Natural killer cell (primary cell): ENCODE measurements around the gene C1QB. TPM values are rescaled to one million over a fixed set of nuclear protein-coding genes. Genes with fewer than 3 reads are reported as not detected.
"Not testable (repeated sequence)": the region's sequence is repeated elsewhere in the genome, so short reads cannot be mapped to it uniquely, and the experiment has no call there.

ENCODE experiments used
- ATAC-seq, 3 donors: fragments of 150-1000 bp in 2 of 3; fragments of 200-7000 bp in 1 of 3; cut with Tn5 transposase; 1 replicate in 1 of 3; 2 replicates in 2 of 3; pipeline ENCODE4 v1.10.0; 2021; ENCODE audit warnings: mild to moderate bottlenecking in 2 of 3, moderate library complexity in 2 of 3
- DNase-seq, 2 donors: peaks; one replicate each; pipeline versions ENCODE4 v3.0.0 to v3.0.0-alpha.2; 2013 to 2021; ENCODE audit warnings: mixed read lengths in 1 of 2
- H3K27ac ChIP-seq: one replicate; pipeline ENCODE4 v1.5.1; 2013; ENCODE audit warnings: mild to moderate bottlenecking, low read length
- H3K27me3 ChIP-seq: one replicate; pipeline ENCODE4 v1.6.1; 2013; ENCODE audit warnings: low read length; ENCODE audit not compliant: control insufficient read depth, insufficient read depth
- H3K36me3 ChIP-seq: one replicate; pipeline ENCODE4 v1.6.1; 2013; ENCODE audit warnings: low read length; ENCODE audit not compliant: control insufficient read depth, insufficient read depth
- H3K4me1 ChIP-seq: one replicate; pipeline ENCODE4 v1.6.1; 2013; ENCODE audit warnings: low read length; ENCODE audit not compliant: control insufficient read depth, insufficient read depth
- H3K4me3 ChIP-seq: one replicate; pipeline ENCODE4 v1.5.1; 2013; ENCODE audit warnings: low read length
- H3K9me3 ChIP-seq: one replicate; pipeline ENCODE4 v1.6.1; 2013; ENCODE audit warnings: low read length; ENCODE audit not compliant: control insufficient read depth, insufficient read depth
- H3K27ac Mint-ChIP-seq, 2 donors: one replicate each; pipeline ENCODE4 v1.8.0; 2022; ENCODE audit warnings: mild to moderate bottlenecking in 2 of 2, mixed read lengths in 2 of 2, moderate library complexity in 1 of 2
- H3K27me3 Mint-ChIP-seq, 2 donors: one replicate each; pipeline ENCODE4 v1.8.0; 2022; ENCODE audit warnings: low read depth in 2 of 2, mixed read lengths in 2 of 2
- H3K36me3 Mint-ChIP-seq: one replicate; pipeline ENCODE4 v1.8.0; 2022; ENCODE audit warnings: mixed read lengths
- H3K4me1 Mint-ChIP-seq, 2 donors: one replicate each; pipeline ENCODE4 v1.8.0; 2022; ENCODE audit warnings: mixed read lengths in 2 of 2
- H3K4me3 Mint-ChIP-seq: one replicate; pipeline ENCODE4 v1.8.0; 2022; ENCODE audit warnings: mild to moderate bottlenecking, moderate library complexity, mixed read lengths
- H3K9me3 Mint-ChIP-seq, 2 donors: one replicate each; pipeline ENCODE4 v1.8.0; 2022; ENCODE audit warnings: mixed read lengths in 2 of 2
- WGBS: methylation state at CpG from one replicate; pipeline ENCODE4 v1.1.7; 2013; ENCODE audit warnings: missing lambda C conversion rate; ENCODE audit not compliant: insufficient coverage; 5-methylcytosine and 5-hydroxymethylcytosine counted together
- intact Hi-C: fragments of 100-400 bp; cut with micrococcal nuclease; formaldehyde crosslinking; loops from one replicate; pipeline ENCODE4 v1.14.2; 2022
- total RNA-seq, 4 donors: library from RNA; stranded (reverse); fragments of 120-200 nt in 1 of 4; gene quantifications; one replicate each; pipeline versions ENCODE4 v1.2.3 to v1.2.4, GENCODE V29; 2013 to 2022
- TF ChIP-seq, protein P1 (sequence below): fragments of 200-600 bp; IDR thresholded peaks from one replicate; pipeline ENCODE4 v1.8.0; 2022; ENCODE audit warnings: antibody characterized with exemption

The C1QB gene
- total RNA-seq, 3 donors from 2014 or later (not counting 1 experiment from before 2014, with no cell fraction given): 0.70 to 1.3 TPM; not detected in 1

DNA sequence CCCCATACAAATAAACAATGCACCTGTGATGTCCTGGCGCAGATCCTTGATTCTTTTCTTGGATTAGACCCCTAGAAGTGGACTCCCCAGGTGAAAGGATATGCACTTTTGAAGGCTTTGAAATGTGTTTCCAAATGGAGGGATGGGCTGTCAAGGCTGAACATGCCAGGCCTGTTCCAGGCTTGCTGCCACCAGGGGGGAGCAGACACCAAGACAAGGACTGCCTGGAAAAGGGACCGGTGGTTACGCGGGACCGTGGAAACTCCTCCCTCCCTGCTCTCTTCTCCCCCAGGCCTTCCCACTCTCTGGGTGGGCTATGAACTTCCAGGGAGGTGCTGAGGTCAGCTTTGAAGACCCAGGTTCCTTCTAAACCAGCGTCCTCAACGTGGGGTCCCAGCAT is 12.7 kb downstream of the C1QB start:
- intact Hi-C loops: no loop called here
- H3K4me1 Mint-ChIP-seq: no peaks in the 10 kb centered on the region
- H3K4me3 Mint-ChIP-seq: no peak overlapping the region
- H3K4me3 ChIP-seq: no peak overlapping the region
- TF ChIP-seq, protein P1, sequence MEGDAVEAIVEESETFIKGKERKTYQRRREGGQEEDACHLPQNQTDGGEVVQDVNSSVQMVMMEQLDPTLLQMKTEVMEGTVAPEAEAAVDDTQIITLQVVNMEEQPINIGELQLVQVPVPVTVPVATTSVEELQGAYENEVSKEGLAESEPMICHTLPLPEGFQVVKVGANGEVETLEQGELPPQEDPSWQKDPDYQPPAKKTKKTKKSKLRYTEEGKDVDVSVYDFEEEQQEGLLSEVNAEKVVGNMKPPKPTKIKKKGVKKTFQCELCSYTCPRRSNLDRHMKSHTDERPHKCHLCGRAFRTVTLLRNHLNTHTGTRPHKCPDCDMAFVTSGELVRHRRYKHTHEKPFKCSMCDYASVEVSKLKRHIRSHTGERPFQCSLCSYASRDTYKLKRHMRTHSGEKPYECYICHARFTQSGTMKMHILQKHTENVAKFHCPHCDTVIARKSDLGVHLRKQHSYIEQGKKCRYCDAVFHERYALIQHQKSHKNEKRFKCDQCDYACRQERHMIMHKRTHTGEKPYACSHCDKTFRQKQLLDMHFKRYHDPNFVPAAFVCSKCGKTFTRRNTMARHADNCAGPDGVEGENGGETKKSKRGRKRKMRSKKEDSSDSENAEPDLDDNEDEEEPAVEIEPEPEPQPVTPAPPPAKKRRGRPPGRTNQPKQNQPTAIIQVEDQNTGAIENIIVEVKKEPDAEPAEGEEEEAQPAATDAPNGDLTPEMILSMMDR: no peak
- no peak for DNase-seq
- no peaks in the 10 kb centered on the region for H3K9me3 ChIP-seq
- no peaks in the 10 kb centered on the region for H3K4me1 ChIP-seq
- ATAC-seq: no peak
- H3K27me3 Mint-ChIP-seq: peaks cover 9 to 13% of the 10 kb centered on the region in 2 donors
- no peaks in the 10 kb centered on the region for H3K27me3 ChIP-seq
- no peaks in the 10 kb centered on the region for H3K36me3 ChIP-seq
- 71% methylated on average over 7 of the region's 7 CpGs for WGBS
- H3K36me3 Mint-ChIP-seq: no peaks in the 10 kb centered on the region
- no peak overlapping the region for H3K27ac Mint-ChIP-seq
- no peaks in the 10 kb centered on the region for H3K9me3 Mint-ChIP-seq
- no peak overlapping the region for H3K27ac ChIP-seq

DNA sequence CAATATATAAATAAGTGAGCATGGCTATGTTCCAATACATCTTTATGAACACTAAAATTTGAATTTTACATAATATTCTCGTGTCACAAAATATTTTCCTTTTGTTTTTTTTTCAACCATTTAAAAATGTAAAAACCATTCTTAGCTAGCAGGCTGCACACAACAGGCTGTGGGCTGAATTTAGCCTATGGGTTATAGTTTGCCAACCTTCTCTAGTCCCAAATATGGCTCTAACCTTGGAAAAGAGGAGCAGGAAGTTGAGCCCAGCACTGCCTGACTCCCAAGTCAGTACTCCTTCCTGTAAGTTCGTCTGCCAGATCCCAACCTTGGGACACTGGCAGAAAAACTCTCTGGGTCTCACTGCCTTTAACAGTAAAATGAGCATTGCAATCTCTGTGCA is 13.4 kb downstream of the C1QB start:
- TF ChIP-seq, protein P1: no peak
- no peak overlapping the region for H3K27ac Mint-ChIP-seq
- H3K4me3 ChIP-seq: no peak overlapping the region

DNA sequence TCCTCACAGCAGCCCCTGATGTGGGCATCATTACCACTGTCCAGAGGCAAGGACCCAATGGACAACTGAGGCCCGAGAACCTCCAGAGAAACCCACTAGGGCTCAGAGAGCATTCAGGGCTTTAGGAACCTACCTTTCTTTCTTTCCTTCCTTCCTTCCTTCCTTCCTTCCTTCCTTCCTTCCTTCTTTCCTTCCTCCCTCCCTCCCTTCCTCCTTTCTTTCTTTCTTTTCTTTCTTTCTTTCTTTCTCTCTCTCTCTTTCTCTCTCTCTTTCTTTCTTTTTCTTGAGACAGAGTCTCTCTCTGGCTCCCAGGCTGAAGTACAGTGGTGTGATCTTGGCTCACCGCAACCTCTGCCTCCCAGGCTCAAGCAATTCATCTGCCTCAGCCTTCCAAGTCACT is 15.8 kb downstream of the C1QB start:
- H3K4me1 Mint-ChIP-seq, H3K36me3 Mint-ChIP-seq, H3K36me3 ChIP-seq, H3K27ac Mint-ChIP-seq, H3K4me3 Mint-ChIP-seq, ATAC-seq, H3K27me3 ChIP-seq, H3K9me3 ChIP-seq, H3K4me3 ChIP-seq, H3K4me1 ChIP-seq, intact Hi-C loops, H3K9me3 Mint-ChIP-seq, DNase-seq, H3K27ac ChIP-seq: not testable (repeated sequence)
- WGBS: 79% methylated on average over 2 of the region's 2 CpGs
- H3K27me3 Mint-ChIP-seq: peaks cover 9 to 19% of the 10 kb centered on the region in 2 donors

More for the DNA sequence above, 13.4 kb downstream of the C1QB start:
- H3K36me3 Mint-ChIP-seq: no peaks in the 10 kb centered on the region
- H3K9me3 Mint-ChIP-seq: no peaks in the 10 kb centered on the region
- no peaks in the 10 kb centered on the region for H3K9me3 ChIP-seq
- H3K27me3 ChIP-seq: no peaks in the 10 kb centered on the region
- no peaks in the 10 kb centered on the region for H3K4me1 Mint-ChIP-seq
- peaks cover 9 to 13% of the 10 kb centered on the region in 2 donors for H3K27me3 Mint-ChIP-seq
- H3K4me1 ChIP-seq: no peaks in the 10 kb centered on the region
- no peak overlapping the region for H3K4me3 Mint-ChIP-seq
- 72% methylated on average over 2 of the region's 2 CpGs for WGBS
- intact Hi-C loops: no loop called here
- no peak for DNase-seq
- H3K36me3 ChIP-seq: no peaks in the 10 kb centered on the region
- ATAC-seq: no peak
- no peak overlapping the region for H3K27ac ChIP-seq

DNA sequence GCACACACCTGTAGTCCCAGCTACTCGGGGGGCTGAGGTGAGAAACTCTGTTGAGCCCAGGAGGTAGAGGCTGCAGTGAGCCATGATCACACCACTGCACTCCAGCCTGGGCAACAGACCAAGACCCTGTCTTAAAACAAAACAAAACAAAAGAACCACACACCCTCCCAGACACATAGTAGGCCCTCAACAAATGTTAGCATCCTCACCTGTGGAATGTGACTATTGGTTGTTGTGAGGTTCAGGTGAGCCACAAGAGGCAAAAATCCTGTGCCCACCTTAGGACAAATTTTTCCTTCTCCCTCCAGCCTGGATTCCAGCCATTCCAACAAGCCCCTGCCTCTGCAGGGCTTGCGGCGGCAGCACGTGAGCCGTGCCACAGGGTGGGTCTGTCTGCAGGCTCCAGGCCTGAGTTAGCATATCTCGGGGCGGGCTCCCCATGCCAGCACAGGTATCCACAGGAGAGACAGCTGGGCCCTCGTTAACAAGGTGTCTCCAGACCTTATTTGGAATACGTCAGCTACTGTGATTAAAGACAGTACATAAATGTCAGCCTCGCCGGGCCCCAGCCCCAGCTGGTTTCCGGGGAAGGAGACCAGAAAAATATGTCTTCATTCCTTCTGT is 17.4 kb downstream of the C1QB start:
- Mint-ChIP-seq H3K36me3 (no peaks in the 10 kb centered on the region), H3K4me1 (no peaks in the 10 kb centered on the region), H3K27me3 (peaks cover 17 to 28% of the 10 kb centered on the region in 2 donors), H3K9me3 (no peaks in the 10 kb centered on the region), H3K4me3 (no peak overlapping the region), H3K27ac (no peak overlapping the region)
- 54% methylated on average over 12 of the region's 12 CpGs for WGBS
- Histone ChIP-seq H3K9me3 (no peaks in the 10 kb centered on the region), H3K36me3 (no peaks in the 10 kb centered on the region), H3K27me3 (no peaks in the 10 kb centered on the region), H3K4me3 (no peak overlapping the region), H3K27ac (no peak overlapping the region), H3K4me1 (no peaks in the 10 kb centered on the region)
- TF ChIP-seq, protein P1: no peak
- intact Hi-C loops: no loop called here
- DNase-seq (no peak), ATAC-seq (no peak)
